SH-SY5Y (cell line): ENCODE measurements around the gene FAM131C.

Experiments used
- GATA2 ChIP-seq: IDR thresholded peaks from 2 replicates; pipeline ENCODE4 v1.6.1; 2011; ENCODE audit warnings: mild to moderate bottlenecking, low read depth, low read length
- GATA3 ChIP-seq: IDR thresholded peaks from 2 replicates; pipeline ENCODE4 v1.6.1; 2011; ENCODE audit warnings: low read depth, mild to moderate bottlenecking, low read length, moderate library complexity

GRCh38 chr1:16081636-16082035 lies 8.2 kb upstream of the FAM131C start:
- no peak for TF ChIP-seq GATA2
- no peak for TF ChIP-seq GATA3
